WERI-Rb-1 (cell line): ENCODE data around the gene SNAP25.

Source experiments
- DNase-seq: peaks from one replicate; pipeline ENCODE4 v3.0.0-alpha.2; 2020
- H3K27ac ChIP-seq: fragments of 250-450 bp; sonication (Bioruptor Pico); 2 replicates; pipeline ENCODE4 v1.5.1; 2020; ENCODE audit warnings: mild to moderate bottlenecking, moderate library complexity
- H3K27me3 ChIP-seq: fragments of 250-450 bp; sonication (Bioruptor Pico); 2 replicates; pipeline ENCODE4 v1.5.1; 2021; ENCODE audit warnings: mild to moderate bottlenecking, low read depth, moderate library complexity; ENCODE audit not compliant: insufficient read depth, severe bottlenecking
- H3K36me3 ChIP-seq: fragments of 250-450 bp; sonication (Bioruptor Pico); 2 replicates; pipeline ENCODE4 v1.5.1; 2020; ENCODE audit warnings: mild to moderate bottlenecking, moderate library complexity
- H3K4me3 ChIP-seq: 2 replicates; pipeline ENCODE4 v1.5.1; 2011; ENCODE audit warnings: low read depth, mild to moderate bottlenecking, control low read depth, low read length
- H3K9me3 ChIP-seq: fragments of 250-450 bp; sonication (Bioruptor Pico); 2 replicates; pipeline ENCODE4 v1.5.1; 2021; ENCODE audit warnings: mild to moderate bottlenecking, moderate library complexity; ENCODE audit not compliant: severe bottlenecking
- CTCF ChIP-seq: IDR thresholded peaks from 2 replicates; pipeline ENCODE4 v1.5.1; 2011; ENCODE audit warnings: low read depth, mild to moderate bottlenecking, control low read depth, inconsistent platforms, low read length

Gene SNAP25

GRCh38 chr20:10278412-10278811 lies 59.8 kb downstream of the SNAP25 start:
- DNase-seq, result no peak
- no peak overlapping the region for H3K4me3 ChIP-seq
- H3K36me3 ChIP-seq, result peaks cover 19% of the 10 kb centered on the region
- no peaks in the 10 kb centered on the region for H3K27me3 ChIP-seq
- H3K27ac ChIP-seq, result no peak overlapping the region
- H3K9me3 ChIP-seq, result no peaks in the 10 kb centered on the region
- no peak for TF ChIP-seq CTCF

- Histone ChIP-seq H3K27ac (no peak overlapping the region), H3K27me3 (no peaks in the 10 kb centered on the region), H3K4me3 (no peak overlapping the region), H3K36me3 (peaks cover 19% of the 10 kb centered on the region), H3K9me3 (no peaks in the 10 kb centered on the region)
- TF ChIP-seq CTCF, result no peak
- DNase-seq, result no peak
Measured at GRCh38 chr20:10280018-10280908, 61.6 kb downstream of the SNAP25 start.

GRCh38 chr20:10281911-10282310 lies 63.3 kb downstream of the SNAP25 start:
- Histone ChIP-seq H3K27ac (no peak overlapping the region), H3K4me3 (no peak overlapping the region), H3K27me3 (no peaks in the 10 kb centered on the region), H3K36me3 (peaks cover 19% of the 10 kb centered on the region), H3K9me3 (no peaks in the 10 kb centered on the region)
- no peak for TF ChIP-seq CTCF
- DNase-seq, result no peak

GRCh38 chr20:10282979-10283456 lies 64.4 kb downstream of the SNAP25 start:
- Histone ChIP-seq H3K4me3 (no peak overlapping the region), H3K27ac (no peak overlapping the region), H3K36me3 (peaks cover 14% of the 10 kb centered on the region), H3K9me3 (no peaks in the 10 kb centered on the region), H3K27me3 (no peaks in the 10 kb centered on the region)
- DNase-seq, result no peak
- no peak for TF ChIP-seq CTCF

- no peak for DNase-seq
- H3K27me3 ChIP-seq, result no peaks in the 10 kb centered on the region
- H3K27ac ChIP-seq, result no peak overlapping the region
- H3K9me3 ChIP-seq, result no peaks in the 10 kb centered on the region
- no peak overlapping the region for H3K4me3 ChIP-seq
- peaks cover 7% of the 10 kb centered on the region for H3K36me3 ChIP-seq
- no peak for TF ChIP-seq CTCF
Measured at GRCh38 chr20:10286356-10286755, 67.7 kb downstream of the SNAP25 start.
